ENCODE data around the gene PCED1A. TPM values are rescaled to one million over a fixed set of nuclear protein-coding genes. Genes with fewer than 3 reads are reported as not detected.

PCED1A gene
- total and polyA plus RNA-seq, 7 donors = 8.6 to 28.0 (median 19.8) TPM

GRCh38 chr20:2872459-2873009, 32.1 kb upstream of the PCED1A start:
- 0% methylated on average over 49 of the region's 49 CpGs for WGBS, 2 donors
- Histone ChIP-seq H3K9me3 (no peaks in the 10 kb centered on the region), H3K4me1 (peaks cover 0 to 44% (median 31%) of the 10 kb centered on the region in 4 donors), H3K27ac (peak overlapping the region; percentile 78 to 91 (median 86)), H3K36me3 (no peaks in the 10 kb centered on the region), H3K27me3 (peaks cover 0 to 14% (median 0%) of the 10 kb centered on the region in 3 donors), H3K4me3 (peak overlapping the region; percentile 88 to 98 (median 94))
- intact Hi-C loops (cut with DNase I) = loop anchor here (2.0 to 10.0 kb wide), 4 partner anchors 32 to 1015 kb away; partner anchors contain the start of genes PANK2, PCED1A, SIRPA and VPS16
- TF ChIP-seq CTCF (IDR thresholded peaks at IDR 0.05) (peak in 1 of 4 experiments; percentile 8), POLR2A (IDR thresholded peaks at IDR 0.05) (no peak), POLR2AphosphoS5 (IDR thresholded peaks at IDR 0.05) (peak in 1 of 4 donors; percentile 28)
- peak; percentile 81 for DNase-seq

- no peak for TF ChIP-seq POLR2A (IDR thresholded peaks at IDR 0.05)
- no peak for TF ChIP-seq CTCF (IDR thresholded peaks at IDR 0.05)
- no peak for TF ChIP-seq EP300 (IDR thresholded peaks at IDR 0.05)
- DNase-seq = no peak
- no peaks in the 10 kb centered on the region for H3K9me3 ChIP-seq
- H3K27me3 ChIP-seq = peaks cover 0 to 14% (median 0%) of the 10 kb centered on the region in 3 donors
- 15 to 25% methylated on average over 34 of the region's 34 CpGs for WGBS, 2 donors
- intact Hi-C loops (cut with DNase I) = loop anchor here (2.0 to 10.0 kb wide), 4 partner anchors 31 to 1015 kb away; partner anchors contain the start of genes PANK2, PCED1A, SIRPA and VPS16
- peak overlapping the region in 3 of 4 donors; percentile 80 to 91 (median 91) for H3K27ac ChIP-seq
- peaks cover 0 to 3% (median 0%) of the 10 kb centered on the region in 4 donors for H3K36me3 ChIP-seq
- peaks cover 0 to 44% (median 31%) of the 10 kb centered on the region in 4 donors for H3K4me1 ChIP-seq
- H3K4me3 ChIP-seq = peak overlapping the region; percentile 88 to 98 (median 94)
Measured at GRCh38 chr20:2871661-2872458, 31.4 kb upstream of the PCED1A start.

DNA sequence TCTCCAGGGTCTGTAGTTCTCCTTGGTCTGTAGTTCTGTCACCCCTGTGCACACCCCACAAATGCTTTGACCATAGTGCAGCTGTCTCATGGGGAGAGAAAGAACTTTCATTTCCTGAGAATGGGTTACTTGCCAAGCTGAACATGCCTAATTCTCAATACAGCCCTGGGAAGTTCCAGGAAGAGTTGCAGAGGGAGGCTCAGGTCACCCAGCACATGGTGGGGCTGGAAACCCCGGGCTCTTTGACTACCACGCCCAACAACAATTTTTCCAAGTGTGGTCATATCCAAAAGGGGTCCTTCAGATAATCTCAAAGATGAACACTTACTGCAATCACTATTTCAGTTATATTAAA, 30.6 kb upstream of the PCED1A start:
- Histone ChIP-seq H3K27ac (no peak overlapping the region), H3K36me3 (peaks cover 3 to 11% (median 5%) of the 10 kb centered on the region in 4 donors), H3K4me3 (no peak overlapping the region), H3K4me1 (peaks cover 0 to 42% (median 31%) of the 10 kb centered on the region in 4 donors), H3K9me3 (no peaks in the 10 kb centered on the region), H3K27me3 (peaks cover 0 to 14% (median 0%) of the 10 kb centered on the region in 3 donors)
- TF ChIP-seq POLR2A (IDR thresholded peaks at IDR 0.05) (no peak), POLR2AphosphoS5 (IDR thresholded peaks at IDR 0.05) (peak in 1 of 4 donors; percentile 35)
- intact Hi-C loops (cut with DNase I) = loop anchor here (5.0 to 10.0 kb wide), 3 partner anchors 131 to 1016 kb away; partner anchors contain the start of genes PANK2 and SIRPA
- DNase-seq = peak; percentile 43
- 30 to 64% methylated on average over 2 of the region's 2 CpGs for WGBS, 2 donors

DNA sequence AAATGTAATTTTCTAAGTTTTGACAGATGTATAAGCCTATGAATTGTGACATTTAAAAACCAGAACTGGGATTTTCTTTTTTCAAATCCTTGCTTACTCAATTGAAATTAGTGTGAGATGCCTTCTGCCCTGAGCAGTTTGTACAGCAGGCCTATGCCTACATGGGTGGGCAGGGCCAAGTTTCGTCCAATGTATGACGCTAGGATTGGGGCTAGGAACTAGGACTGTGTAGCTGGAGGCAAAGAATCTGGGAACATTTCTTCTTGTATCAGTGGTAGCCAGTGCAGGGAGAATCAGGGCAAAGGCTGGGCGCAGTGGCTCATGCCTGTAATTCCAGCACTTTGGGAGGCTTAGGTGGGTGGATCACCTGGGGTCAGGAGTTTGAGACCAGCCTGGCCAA, 28.9 kb upstream of the PCED1A start:
- peaks cover 14 to 28% (median 19%) of the 10 kb centered on the region in 4 donors for H3K36me3 ChIP-seq
- TF ChIP-seq CTCF (IDR thresholded peaks at IDR 0.05) (no peak), POLR2AphosphoS5 (IDR thresholded peaks at IDR 0.05) (no peak), POLR2A (IDR thresholded peaks at IDR 0.05) (no peak), EP300 (IDR thresholded peaks at IDR 0.05) (no peak)
- intact Hi-C loops (cut with DNase I) = no loop called here
- peaks cover 0 to 14% (median 0%) of the 10 kb centered on the region in 3 donors for H3K27me3 ChIP-seq
- WGBS, 2 donors = 96 to 97% methylated on average over 3 of the region's 3 CpGs
- no peak for DNase-seq
- H3K4me1 ChIP-seq = peaks cover 0 to 25% (median 18%) of the 10 kb centered on the region in 4 donors
- H3K27ac ChIP-seq = no peak overlapping the region
- no peaks in the 10 kb centered on the region for H3K9me3 ChIP-seq
- H3K4me3 ChIP-seq = no peak overlapping the region

Data from sigmoid colon (tissue), 7 donors.